ENCODE results near the gene SMIM5.
"Not testable (repeated sequence)": the region's sequence is repeated elsewhere in the genome, so short reads cannot be mapped to it uniquely, and the experiment has no call there.

SMIM5 gene

GRCh38 chr17:75626496-75627038 lies 6.7 kb upstream of the SMIM5 start:
- no peak for DNase-seq

DNA sequence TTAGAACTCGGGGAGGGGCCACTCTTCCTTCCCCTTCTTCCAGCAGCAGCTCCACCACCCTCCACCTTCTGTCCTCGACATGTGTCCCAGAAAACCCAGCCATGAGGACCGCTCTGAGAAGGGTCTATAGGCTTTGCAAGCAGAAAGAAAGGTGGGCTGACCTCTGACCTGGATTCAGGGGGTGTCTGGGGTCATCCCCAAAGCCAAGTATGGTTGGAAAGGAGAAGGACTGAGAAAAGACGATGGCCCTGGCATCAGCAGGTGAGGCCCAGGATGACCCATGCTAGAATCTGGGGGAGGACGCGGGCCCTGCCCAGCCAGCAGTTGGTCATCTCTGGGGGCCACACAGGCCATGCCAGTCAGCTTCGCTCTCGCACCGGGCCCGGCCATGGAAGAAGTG lies 6.1 kb upstream of the SMIM5 start:
- no peak for DNase-seq

DNA sequence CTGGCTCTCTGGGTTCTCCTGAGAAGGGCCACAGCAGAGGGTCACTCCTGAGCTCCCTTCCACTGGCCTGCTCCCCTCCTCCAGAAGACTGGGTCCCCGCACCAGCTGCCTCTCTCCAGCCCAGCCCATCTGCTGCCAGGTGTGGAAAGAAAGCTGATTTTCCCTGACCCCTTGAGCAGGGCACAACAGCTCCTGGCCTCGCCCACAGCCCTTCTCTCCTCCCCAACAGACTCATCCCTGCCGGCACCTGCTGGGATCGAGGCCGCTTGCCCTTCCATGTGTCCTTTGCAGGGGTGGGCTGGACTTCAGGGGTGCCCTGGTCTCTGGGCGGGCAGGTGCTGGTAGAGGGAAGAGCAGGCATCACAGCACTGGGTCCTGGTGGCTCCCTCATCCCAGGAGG lies 4.8 kb upstream of the SMIM5 start:
- no peak for DNase-seq

DNA sequence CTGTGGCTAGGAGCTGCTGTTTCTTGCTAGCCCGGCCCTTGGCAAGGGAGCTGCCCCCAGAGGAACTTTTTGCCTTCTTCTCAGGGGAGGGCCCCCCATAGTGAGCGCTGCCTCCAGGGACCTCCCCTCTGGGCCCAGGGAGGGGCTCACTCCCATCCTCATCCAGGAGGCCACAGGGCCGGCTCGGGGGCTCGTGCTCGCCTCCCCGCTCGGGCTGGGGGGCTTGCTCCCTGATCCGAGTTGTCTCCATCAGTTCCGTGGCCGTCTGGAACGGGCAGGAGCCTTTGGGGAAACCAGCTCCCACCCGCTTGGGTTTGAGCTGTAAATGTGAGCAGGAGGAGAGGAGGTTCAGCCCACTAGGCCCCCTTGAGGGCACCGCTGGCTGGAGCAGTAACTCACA lies 4.1 kb upstream of the SMIM5 start:
- DNase-seq: no peak

- DNase-seq: no peak
Measured at GRCh38 chr17:75630071-75630917, 2.9 kb upstream of the SMIM5 start.

GRCh38 chr17:75631353-75631752 lies 1.9 kb upstream of the SMIM5 start:
- DNase-seq: no peak

GRCh38 chr17:75632428-75632827 lies 806 bp upstream of the SMIM5 start:
- DNase-seq: no peak

DNA sequence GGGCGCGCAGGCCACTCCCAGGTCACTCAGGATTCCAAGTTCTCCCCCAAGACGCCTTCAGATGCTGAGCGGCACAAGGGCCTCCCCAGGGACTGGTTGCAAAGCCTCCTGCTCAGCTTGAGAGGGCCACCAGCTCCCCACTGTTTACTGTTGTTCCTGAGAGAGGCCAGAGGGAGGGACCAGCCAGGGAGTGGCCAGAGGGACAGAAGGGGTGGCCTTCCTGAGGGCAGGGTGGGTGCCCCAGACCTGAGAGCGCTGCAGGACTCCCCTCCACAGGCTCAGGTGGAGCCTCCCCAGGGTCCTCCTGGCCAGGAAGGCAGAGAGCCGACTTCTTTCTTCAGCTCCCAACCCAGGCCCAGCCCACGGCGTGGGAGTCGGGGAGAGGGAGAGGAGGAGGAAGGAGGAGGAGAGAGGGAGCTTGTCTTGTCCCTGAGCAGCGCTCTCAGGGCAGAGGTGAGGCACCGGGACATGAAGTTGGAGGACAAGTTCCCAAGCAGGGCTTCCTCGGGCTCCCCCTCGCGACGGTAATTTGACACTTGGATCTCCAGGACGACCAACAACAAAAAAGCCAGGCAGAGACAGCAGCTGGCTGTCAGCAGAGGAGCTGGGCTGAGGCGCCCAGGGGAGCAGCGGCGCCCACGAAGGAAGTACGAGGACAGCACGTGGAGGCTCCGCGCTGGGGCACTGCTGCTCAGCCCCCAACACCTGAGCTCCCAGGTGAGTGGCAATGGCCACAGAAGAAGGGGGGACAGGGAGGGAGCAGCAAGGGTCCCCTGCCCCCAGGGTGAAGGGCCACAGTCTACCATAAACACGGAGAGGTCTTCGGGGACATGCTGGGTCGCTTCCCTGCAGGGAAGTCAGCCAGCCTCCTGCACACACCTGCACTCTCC lies 497 bp downstream of the SMIM5 start:
- peak; percentile 95 for DNase-seq

GRCh38 chr17:75634376-75634740 lies 1.1 kb downstream of the SMIM5 start:
- DNase-seq: no peak

DNA sequence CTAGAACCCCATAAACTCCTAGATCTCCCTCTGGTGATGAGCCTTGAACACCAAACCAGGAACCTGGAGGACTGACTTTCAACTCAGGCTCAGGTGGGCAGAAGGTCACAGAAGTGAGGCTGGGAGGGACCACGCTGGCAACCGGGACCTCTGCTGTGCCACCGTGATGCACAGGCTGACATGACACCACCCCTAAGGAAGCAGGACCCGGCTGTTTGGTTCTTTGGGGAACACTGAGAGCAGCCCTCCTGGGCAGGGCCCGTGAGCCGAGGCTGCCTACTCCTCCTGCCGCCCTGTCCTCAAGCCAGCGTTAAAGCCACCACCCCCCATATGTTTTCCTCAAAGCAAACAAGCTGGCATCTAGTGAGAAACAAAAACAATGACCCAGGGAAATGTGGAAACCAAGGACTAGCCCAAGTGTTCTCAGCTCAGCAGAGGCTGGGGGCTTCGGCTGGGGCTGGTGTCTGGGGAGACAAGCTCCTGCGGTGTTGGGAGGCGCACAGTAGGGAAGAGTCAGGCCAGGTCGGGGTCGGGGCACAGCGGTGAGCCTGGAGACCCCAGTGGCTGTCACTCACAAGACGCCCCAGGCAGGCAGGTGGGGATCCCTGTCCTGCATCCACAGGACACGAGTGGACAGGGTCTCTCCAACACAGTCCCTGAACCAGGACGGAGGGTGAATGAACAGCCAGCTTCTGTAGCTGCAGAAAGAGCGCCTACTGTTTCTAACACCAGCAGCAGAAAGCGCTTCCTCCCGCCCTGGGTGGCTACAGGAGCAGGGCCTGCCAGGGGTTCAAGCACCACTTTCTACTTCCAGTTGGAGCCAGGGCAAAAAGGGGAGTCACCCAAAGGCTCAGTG lies 1.7 kb downstream of the SMIM5 start:
- DNase-seq: no peak

DNA sequence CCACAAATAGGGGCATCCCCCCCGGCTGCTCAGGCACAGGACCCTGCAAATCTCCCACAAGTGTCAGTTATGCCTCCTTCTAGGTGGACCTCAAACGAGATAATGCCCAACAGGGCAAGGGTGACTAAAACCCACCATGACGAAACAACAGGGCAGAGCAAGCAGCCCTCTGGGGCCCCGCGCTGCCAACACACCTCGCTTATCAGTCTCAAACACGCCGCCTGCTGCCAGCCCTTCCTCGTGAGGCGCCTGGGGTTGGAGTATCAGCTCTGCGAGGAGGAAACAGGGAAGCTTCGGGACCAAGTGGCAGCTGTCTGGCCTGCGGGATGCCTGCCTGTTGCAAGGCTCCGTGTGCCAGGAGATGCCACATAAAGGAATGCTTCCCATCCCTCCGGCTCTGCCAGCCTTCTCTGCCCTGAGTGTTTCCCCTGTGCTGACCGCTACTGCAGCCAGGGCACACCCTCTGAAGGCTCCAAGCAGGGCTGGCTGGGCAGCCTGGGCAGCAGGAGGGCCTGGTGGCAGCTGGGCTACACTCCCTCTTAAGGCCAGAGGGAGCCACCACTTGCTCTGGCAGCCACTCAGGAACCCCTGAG lies 2.5 kb downstream of the SMIM5 start:
- DNase-seq: peak; percentile 72

DNA sequence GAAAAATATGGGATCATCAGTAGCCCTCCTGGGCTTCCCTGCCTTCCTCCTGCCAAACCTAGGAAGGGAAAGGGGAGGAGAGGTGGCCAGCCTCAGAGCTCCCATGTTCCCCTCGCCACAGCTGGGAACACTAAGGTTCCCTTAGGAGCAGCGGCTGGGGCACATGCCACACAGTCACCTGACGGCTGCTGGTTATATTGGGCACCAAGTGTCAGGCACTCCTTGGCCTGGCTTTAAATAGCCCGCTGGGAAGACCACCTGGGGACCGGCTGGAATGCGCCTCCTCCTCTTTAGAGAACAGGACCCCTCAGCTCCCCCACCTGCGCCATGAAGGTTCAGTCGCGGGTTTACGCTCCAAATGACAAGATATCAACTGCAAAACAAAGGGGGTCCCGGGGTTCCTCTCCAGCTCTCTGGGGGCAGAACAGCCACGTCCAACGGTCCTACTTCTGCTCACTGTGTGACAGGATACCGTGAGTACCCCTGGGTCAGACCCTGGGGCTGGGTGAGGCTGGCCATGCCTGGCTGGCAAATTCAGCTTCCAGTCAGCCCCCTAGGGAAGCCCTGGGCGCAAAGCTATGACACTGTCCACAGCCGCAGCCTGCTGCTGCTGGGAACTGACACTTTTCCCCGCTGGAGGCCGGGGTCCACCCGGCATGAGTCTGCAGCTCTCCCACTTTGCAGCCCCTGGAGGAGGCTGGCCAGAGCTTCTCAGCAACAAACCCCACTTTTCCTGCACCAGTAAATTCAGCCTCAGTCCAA lies 3.3 kb downstream of the SMIM5 start:
- DNase-seq: no peak

DNA sequence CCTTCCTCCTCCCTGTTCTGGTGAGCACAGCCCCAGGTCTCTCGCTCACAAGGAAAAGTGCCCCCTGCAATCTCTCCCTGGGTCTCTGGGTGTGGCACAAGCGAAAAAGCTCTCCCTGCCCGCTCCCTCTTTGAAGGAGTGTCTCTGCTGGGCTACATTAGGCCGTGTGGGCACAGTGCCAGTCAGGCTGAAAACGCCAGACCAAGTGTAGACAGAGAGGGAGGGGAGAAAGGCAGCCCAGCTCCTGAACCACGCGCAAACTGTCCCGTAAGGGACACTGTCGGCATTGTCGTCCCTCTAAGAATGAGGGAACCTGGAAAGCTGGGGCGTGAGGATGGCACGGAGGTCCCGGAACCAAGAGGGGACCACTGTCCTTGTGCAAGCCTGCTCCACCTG lies 3.9 kb downstream of the SMIM5 start:
- no peak for DNase-seq

DNA sequence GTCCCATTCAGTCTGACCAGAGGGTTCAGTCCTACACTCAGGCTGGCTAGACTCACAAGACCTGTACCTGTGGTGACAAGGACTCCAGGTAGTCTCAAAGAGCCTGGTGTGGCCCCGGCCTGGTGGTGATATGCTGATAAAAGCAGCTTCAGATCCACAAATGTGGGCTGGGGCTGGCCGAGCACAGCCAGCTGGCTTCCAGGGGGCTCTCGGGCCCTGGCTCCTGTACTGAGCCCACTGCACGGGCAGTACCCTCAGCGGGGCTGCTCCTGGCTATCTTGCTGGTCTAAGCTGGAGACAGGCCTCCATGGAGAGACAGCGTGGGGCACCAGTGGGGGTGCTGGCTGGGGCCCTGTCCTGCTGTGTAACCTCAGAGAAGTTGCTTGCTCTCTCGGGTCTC lies 4.3 kb downstream of the SMIM5 start:
- DNase-seq: no peak

- DNase-seq: not testable (repeated sequence)
Measured at GRCh38 chr17:75638039-75638438, 4.8 kb downstream of the SMIM5 start.

GRCh38 chr17:75638893-75639292 lies 5.7 kb downstream of the SMIM5 start:
- no peak for DNase-seq

DNA sequence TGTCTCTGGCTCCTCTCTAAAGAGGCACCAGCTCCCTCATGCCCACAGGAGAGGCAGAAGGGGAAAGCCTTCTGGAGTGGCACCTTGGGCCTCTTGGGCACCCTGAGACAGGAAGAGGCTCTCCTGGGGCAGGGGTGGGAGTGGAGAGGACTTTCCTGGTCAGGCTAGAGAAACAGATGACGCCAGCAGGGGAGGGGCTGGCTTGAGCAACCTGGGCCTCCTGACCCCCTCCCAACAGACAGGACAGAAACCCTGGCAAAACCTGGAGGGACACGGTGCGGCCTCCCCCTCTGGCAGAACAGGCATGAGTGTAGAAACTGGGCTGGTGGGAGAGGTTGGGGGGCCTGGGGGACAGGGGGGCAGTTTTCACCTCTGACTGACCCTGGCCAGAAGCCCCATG lies 6.1 kb downstream of the SMIM5 start:
- DNase-seq: no peak

DNA sequence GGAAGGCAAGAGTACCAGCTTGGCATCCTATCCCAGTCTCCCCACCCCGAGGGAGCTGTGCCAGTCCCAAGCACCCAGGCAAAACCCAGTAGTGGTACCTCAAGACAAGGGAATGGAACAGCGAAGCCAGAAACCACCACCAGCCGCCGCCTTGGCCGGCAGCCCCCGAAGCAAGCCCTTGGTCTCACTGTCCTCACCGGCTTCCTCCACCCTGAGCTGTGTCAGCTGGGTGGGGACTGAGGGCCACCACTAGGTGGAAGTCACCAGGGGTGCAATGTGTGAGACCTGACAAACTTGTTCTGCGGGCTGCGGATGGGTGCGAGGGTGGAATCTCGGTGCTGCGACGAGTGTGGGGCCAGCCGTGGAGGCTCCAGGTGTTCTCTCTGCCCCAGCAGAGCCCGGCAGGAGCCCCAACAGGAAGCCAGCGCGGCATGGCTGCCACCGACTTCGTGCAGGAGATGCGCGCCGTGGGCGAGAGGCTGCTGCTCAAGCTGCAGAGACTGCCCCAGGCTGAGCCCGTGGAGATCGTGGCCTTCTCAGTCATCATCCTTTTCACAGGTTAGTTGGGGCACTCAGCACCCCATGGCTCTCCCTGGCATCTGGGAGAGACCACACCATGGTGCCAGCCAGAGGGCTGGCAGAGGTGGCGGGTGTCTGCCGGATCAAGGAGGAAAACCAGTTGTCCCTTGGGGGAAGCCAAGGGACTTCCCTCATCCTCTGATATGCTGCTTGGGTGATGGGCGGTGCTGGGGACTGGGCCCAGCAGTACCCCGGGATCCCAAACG lies 6.7 kb downstream of the SMIM5 start:
- DNase-seq: no peak

- no peak for DNase-seq
Measured at GRCh38 chr17:75640556-75641119, 7.4 kb downstream of the SMIM5 start.

DNA sequence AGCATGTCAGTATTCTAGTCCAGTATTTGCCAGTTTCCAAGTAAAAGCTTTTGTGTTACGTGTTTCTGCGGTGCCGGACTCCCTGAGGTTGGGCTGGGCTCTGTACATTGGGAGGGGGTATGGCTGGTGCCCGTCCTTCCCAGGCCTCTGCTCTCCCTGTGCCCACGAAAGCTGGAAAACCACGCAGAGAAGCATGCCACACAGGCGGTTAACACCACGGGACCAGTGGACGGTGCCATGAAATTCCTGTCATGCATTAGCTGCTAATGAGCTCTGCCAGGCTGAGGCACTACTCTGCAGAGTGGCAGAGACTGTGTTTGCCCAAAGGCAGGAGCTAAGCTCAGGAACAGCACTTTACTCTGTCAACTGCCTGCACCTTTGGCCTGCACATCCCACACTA lies 8.1 kb downstream of the SMIM5 start:
- no peak for DNase-seq
